GM12872 (cell line): ENCODE measurements around the gene TEX29.

Source experiments
- TF ChIP-seq, protein P1 (sequence below): IDR thresholded peaks from 3 replicates; pipeline ENCODE4 v1.5.1; 2011; ENCODE audit warnings: low read depth, mild to moderate bottlenecking, low read length, moderate library complexity; ENCODE audit not compliant: insufficient read depth

TEX29 gene

DNA sequence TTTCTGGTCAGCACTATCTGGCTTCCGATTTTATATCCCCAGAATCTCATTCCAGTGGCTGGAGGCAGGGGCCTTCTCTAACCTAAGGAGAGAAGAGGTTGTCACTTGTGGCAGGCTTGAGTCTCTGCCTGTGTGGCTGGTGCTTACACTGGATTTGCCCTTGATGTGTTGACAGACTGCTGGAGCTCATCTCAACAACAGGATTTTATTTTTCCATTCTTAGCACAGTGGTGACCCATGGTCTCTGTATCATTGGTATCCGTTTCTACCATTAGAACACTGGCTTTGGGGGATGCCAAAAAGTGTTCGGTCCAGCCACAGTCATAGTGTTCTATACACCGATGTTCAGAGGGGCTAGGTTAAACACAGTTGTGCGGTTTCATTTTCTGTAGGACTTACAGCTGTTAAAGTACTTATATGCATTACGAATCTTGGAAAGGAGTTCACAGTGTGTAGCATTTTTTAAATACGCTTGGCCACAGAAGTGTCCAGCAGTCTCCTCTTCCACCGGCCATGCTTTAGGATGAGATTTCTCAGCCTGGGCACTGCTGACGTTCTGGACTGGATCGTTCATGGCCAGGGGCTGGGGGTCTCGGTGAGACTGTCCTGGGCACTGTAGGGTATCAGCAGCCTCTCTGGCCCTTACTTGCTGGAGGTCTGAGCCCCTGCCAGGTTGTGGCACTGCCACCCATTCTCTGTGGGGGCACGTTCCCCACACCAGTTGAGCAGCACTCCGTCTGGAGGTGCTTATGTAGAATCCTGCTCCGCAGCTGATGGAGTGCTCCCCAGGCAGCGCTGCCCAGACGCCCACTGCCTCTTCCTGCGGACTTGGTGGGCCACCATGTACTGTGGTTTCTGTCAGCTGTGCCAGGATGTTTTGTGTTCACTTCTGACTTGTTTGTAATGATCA is 41.4 kb upstream of the TEX29 start:
- TF ChIP-seq, protein P1, sequence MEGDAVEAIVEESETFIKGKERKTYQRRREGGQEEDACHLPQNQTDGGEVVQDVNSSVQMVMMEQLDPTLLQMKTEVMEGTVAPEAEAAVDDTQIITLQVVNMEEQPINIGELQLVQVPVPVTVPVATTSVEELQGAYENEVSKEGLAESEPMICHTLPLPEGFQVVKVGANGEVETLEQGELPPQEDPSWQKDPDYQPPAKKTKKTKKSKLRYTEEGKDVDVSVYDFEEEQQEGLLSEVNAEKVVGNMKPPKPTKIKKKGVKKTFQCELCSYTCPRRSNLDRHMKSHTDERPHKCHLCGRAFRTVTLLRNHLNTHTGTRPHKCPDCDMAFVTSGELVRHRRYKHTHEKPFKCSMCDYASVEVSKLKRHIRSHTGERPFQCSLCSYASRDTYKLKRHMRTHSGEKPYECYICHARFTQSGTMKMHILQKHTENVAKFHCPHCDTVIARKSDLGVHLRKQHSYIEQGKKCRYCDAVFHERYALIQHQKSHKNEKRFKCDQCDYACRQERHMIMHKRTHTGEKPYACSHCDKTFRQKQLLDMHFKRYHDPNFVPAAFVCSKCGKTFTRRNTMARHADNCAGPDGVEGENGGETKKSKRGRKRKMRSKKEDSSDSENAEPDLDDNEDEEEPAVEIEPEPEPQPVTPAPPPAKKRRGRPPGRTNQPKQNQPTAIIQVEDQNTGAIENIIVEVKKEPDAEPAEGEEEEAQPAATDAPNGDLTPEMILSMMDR = no peak

DNA sequence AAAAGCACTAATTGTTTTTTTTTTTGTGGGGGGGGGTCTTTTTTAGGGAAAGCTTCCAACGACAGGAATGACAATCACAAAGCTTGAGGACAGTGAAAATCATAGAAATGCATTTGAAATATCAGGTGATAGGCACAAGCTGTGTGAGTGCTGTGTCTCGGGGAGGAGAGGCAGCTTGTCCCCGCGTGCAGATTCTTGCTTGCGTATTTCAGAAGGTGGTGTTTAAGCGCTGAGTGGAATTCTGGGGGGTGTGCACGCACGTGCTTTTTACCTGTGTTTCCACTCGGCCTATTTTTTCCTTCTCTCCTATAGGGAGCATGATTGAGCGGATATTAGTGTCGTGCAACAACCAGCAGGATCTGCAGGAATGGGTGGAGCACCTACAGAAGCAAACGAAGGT is 40.2 kb upstream of the TEX29 start:
- TF ChIP-seq, protein P1 = no peak

DNA sequence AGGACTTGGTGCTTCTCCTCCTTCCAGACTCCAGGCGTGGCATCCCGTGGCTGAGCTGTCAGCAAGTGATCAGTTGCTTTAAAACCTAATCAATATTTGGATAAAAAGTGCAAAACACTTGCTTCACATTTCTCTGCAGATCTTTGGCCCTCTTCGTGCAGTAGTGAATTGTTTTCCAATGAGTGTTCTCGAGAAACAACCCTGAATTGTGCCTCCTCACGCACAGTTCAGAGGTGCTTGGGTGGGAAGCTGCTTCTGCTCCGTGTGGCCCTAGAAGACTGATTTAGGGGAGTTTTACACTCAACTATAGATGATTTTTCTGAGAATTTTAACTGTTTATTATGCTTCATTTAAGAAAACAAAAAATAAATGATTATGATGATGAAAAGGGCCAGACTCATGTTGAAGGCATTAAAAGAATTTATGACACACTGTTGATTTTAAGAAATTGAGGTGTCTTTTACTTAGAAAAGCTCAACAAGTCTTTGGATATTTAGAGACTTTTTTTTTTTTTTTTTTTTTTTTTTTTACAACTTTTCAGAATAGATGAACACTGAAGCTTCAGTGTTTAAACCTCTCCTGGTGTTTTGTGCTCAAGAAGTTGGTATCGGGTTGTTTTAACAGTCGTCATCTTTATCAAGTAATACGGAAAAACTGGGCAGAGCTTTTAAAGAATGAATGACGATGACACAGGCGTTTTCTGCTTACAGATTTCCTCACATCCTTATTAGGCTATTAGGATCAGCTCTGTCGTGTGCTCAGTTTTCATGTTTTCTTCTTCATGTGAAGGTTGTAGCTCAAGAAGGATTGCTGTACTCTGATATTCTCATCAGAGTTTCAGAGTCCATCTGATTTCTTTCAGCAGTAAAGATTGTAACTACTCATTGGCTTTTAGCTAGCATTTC is 39.5 kb upstream of the TEX29 start:
- TF ChIP-seq, protein P1 = no peak

DNA sequence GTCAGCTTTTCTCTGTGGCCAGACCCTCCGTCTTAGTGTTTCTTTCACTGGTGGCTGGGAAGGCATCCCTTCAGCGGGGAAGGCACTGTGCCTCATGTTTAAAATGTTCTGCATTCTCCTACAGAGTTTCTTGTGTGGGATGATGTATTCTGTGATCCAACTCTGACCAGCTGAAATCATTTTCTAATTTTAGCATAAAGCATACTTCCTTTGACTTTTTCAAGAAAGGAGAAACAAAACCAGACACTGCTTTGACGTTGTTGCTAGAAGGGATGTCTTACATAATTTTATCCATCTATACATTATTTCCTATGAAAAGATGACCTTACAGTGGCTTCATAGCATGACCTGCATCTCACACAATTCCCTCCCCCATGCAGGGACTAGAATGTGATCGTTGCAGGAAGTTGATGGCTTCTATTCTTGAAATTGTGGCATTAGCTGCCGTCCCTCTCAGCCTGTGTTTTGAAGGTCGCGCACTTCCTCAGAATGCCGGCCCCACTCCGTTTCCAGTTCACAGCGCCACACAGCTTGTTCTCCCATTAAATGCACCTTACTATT is 38.6 kb upstream of the TEX29 start:
- TF ChIP-seq, protein P1 = no peak

DNA sequence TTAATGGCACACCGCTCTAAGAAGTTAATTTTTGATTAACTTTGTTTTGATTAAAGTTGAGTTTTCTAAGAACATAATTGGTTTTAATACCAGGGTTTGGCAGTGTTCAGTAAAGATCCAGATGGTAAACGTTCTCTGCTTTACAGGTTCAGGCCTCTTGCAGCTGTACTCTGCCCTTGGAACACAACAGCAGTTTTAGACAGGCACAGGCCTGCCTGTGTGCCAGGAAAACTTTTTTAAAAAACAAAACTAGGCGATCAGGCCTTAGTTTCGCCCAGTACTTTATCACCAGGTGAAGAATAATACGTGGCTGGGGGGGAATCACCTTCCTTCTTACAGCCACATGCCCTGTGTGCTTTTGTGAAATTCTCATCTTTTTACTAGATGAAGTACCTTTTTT is 38.0 kb upstream of the TEX29 start:
- TF ChIP-seq, protein P1 = no peak

DNA sequence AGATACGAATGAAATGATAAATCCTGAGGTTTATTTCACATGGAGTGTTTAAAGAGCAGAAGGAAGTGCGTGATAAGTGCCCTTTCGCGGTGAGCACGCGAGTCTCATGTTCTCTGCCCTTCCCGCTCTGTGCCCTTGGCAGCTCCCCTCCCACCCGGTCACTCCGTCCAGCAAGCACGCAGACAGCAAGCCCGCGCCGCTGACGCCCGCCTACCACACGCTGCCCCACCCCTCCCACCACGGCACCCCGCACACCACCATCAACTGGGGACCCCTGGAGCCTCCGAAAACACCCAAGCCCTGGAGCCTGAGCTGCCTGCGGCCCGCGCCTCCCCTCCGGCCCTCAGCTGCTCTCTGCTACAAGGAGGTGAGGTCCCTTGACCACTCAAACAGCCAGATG is 37.4 kb upstream of the TEX29 start:
- TF ChIP-seq, protein P1 = no peak

DNA sequence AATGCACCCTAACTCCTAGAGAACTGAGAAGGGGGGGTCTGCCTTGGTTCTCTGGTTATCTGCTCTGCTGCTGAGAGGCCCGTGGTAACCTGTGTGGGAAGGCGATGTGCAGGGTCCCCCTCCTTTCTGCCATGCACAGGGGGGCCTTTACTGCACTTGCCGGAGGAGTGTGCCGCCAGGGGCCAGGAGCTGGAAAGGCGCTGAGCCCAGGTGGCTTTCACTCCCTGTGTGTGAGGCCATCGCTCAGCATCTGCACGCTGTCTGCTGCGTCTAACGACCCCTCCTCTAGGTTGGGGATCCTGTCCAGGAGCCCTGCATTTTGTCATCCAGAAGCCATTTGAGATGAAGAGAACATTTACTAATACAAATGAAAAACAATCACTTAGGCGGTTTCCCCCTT is 37.0 kb upstream of the TEX29 start:
- TF ChIP-seq, protein P1 = no peak
